ENCODE measurements around the gene ZNF333. TPM values are rescaled to one million over a fixed set of nuclear protein-coding genes. Genes with fewer than 3 reads are reported as not detected.

Gene ZNF333
- total and polyA plus RNA-seq, 2 of the 4 experiments (the other 2 are of a cell fraction) = 9.8 to 15.1 TPM

GRCh38 chr19:14762111-14762510 is 72.3 kb downstream of the ZNF333 start:
- POLR2A ChIA-PET (ENCODE audit: unreplicated experiment) = no interaction called here

More at GRCh38 chr19:14762111-14762510, 72.3 kb downstream of the ZNF333 start:
- H3K14ac ChIP-seq (replicated peaks; ENCODE audit: low read depth, low read length) = no peak overlapping the region
- no peak overlapping the region for H2BK5ac ChIP-seq (ENCODE audit: low read depth, low read length, poor library complexity, severe bottlenecking)
- H4K20me1 ChIP-seq (ENCODE audit: insufficient read depth, low read length) = no peaks in the 10 kb centered on the region
- no peaks in the 10 kb centered on the region for H3K36me3 ChIP-seq (ENCODE audit: control insufficient read depth, insufficient read depth, low read length)
- no peak for DNase-seq
- dilution Hi-C loops (cut with HindIII; ENCODE audit: low sequenced_read_pairs, unreplicated experiment) = no loop called here
- in situ Hi-C loops (cut with MboI; ENCODE audit: low sequenced_read_pairs) = no loop called here
- CTCF ChIA-PET = interaction anchor here (0.6 kb wide), 1 partner anchor 11 kb away, joined by 3 read pairs; no protein-coding TSS in a partner anchor
- H4K5ac ChIP-seq (ENCODE audit: low read depth, low read length) = no peak overlapping the region
- no peaks in the 10 kb centered on the region for H3K79me1 ChIP-seq (ENCODE audit: low read depth in 1 of 2, low read length in 2 of 2)
- no peak overlapping the region for H3K27ac ChIP-seq (ENCODE audit: insufficient read depth, low read length)
- H3K9me1 ChIP-seq (ENCODE audit: insufficient read depth, low read length) = no peaks in the 10 kb centered on the region
- no peak overlapping the region for H2BK15ac ChIP-seq (ENCODE audit: low read depth, low read length)
- intact Hi-C loops (cut with micrococcal nuclease) = no loop called here
- TF ChIP-seq CTCF (conservative IDR thresholded peaks at IDR 0.05; ENCODE audit: low read depth, low read length) (no peak), MXI1 (IDR thresholded peaks at IDR 0.05; ENCODE audit: borderline replicate concordance, low read depth, low read length) (no peak), BHLHE40 (IDR thresholded peaks at IDR 0.05; ENCODE audit: low read depth, low read length) (no peak), MAFK (IDR thresholded peaks at IDR 0.05; ENCODE audit: low read depth, low read length) (no peak), NFE2L2 (IDR thresholded peaks at IDR 0.05; ENCODE audit: low read depth, low read length) (no peak)
- H4K91ac ChIP-seq (ENCODE audit: insufficient read depth, low read depth, low read length) = no peak overlapping the region
- no peak overlapping the region for H2AK9ac ChIP-seq (replicated peaks; ENCODE audit: low read depth, low read length, poor library complexity)
- no peak overlapping the region for H3K4ac ChIP-seq (ENCODE audit: low read depth, low read length)
- no peak overlapping the region for H4K8ac ChIP-seq (ENCODE audit: low read depth in 2 of 2, low read length in 2 of 2)
- H3K9ac ChIP-seq (ENCODE audit: low read depth, low read length) = no peak overlapping the region
- H2AFZ ChIP-seq (replicated peaks; ENCODE audit: low read length, poor library complexity) = no peak overlapping the region
- H3K4me2 ChIP-seq (ENCODE audit: low read depth, low read length) = no peak overlapping the region
- H2BK120ac ChIP-seq (ENCODE audit: low read depth, low read length) = no peak overlapping the region
- no peaks in the 10 kb centered on the region for H3K4me1 ChIP-seq (ENCODE audit: control insufficient read depth, insufficient read depth, low read length)
- no peak for ATAC-seq (ENCODE audit: low read depth)
- no peak overlapping the region for H3K56ac ChIP-seq (ENCODE audit: extremely low read depth, insufficient read depth, low read length)
- BruUV-seq (replicated peaks) = no TSS peak
- no peak overlapping the region for H3K23ac ChIP-seq (ENCODE audit: low read depth, low read length)
- H3K4me3 ChIP-seq (ENCODE audit: insufficient read depth, low read depth, low read length) = no peak overlapping the region
- H2AK5ac ChIP-seq (ENCODE audit: low read depth, low read length) = no peak overlapping the region
- no peaks in the 10 kb centered on the region; the same call in 1 of the 2 replicates for H3K9me3 ChIP-seq (ENCODE audit: control insufficient read depth, insufficient read depth, low read length)
- H3K27me3 ChIP-seq (ENCODE audit: control insufficient read depth, insufficient read depth, low read length) = no peaks in the 10 kb centered on the region
- WGBS, 2 experiments (ENCODE audit: extremely low coverage in 2 of 2, insufficient read length in 1 of 2) = no CpG with 5 or more reads among the region's 2 CpGs
- no peak overlapping the region for H2BK20ac ChIP-seq (ENCODE audit: low read depth, low read length)
- H3K18ac ChIP-seq (ENCODE audit: low read depth, low read length) = no peak overlapping the region

Measured in IMR-90 (cell line).